HEK293T (cell line): ENCODE results near the gene FEZF1.

Source experiments
- CTCF ChIA-PET: fragments of 350-600 bp; formaldehyde crosslinking; extraction: SDS; loops from one replicate; lab custom pipeline; 2021; ENCODE audit warnings: antibody characterized with exemption, inconsistent platforms; lab: Yijun Ruan, JAX
- POLR2A ChIA-PET: fragments of 350-600 bp; formaldehyde crosslinking; extraction: SDS; loops from one replicate; lab custom pipeline; 2020; ENCODE audit warnings: antibody characterized with exemption, inconsistent platforms; lab: Yijun Ruan, JAX
- DNase-seq: peaks from one replicate; pipeline ENCODE4 v3.0.0; 2012; ENCODE audit warnings: mixed read lengths; ENCODE audit errors: extremely low spot score
- ARNT ChIP-seq: fragments of 450-650 bp; IDR thresholded peaks from 2 replicates; pipeline ENCODE4 v1.6.1; 2017; ENCODE audit warnings: mild to moderate bottlenecking
- BHLHE40 ChIP-seq: fragments of 450-650 bp; IDR thresholded peaks from 2 replicates; pipeline ENCODE4 v1.6.1; 2016; ENCODE audit warnings: mild to moderate bottlenecking, moderate library complexity, borderline replicate concordance
- CTBP1 ChIP-seq: fragments of 450-650 bp; IDR thresholded peaks from 2 replicates; pipeline ENCODE4 v1.6.1; 2016; ENCODE audit warnings: borderline replicate concordance
- ELF4 ChIP-seq: fragments of 450-650 bp; IDR thresholded peaks from 2 replicates; pipeline ENCODE4 v1.6.1; 2017; ENCODE audit warnings: antibody characterized with exemption
- FOXA1 ChIP-seq: fragments of 450-650 bp; IDR thresholded peaks from 2 replicates; pipeline ENCODE4 v1.6.1; 2016; ENCODE audit warnings: mild to moderate bottlenecking
- FOXK2 ChIP-seq: fragments of 450-650 bp; IDR thresholded peaks from 2 replicates; pipeline ENCODE4 v1.6.1; 2016; ENCODE audit warnings: mild to moderate bottlenecking
- FOXM1 ChIP-seq: fragments of 450-650 bp; IDR thresholded peaks from 2 replicates; pipeline ENCODE4 v1.6.1; 2017; ENCODE audit warnings: mild to moderate bottlenecking, borderline replicate concordance
- HDGF ChIP-seq: fragments of 450-650 bp; IDR thresholded peaks from 2 replicates; pipeline ENCODE4 v1.6.1; 2017; ENCODE audit warnings: antibody characterized with exemption, borderline replicate concordance
- L3MBTL2 ChIP-seq: fragments of 450-650 bp; conservative IDR thresholded peaks from 2 replicates; pipeline ENCODE4 v1.6.1; 2016; ENCODE audit warnings: mild to moderate bottlenecking
- LEF1 ChIP-seq: fragments of 450-650 bp; IDR thresholded peaks from 2 replicates; pipeline ENCODE4 v1.6.1; 2017; ENCODE audit warnings: mild to moderate bottlenecking, borderline replicate concordance
- NFRKB ChIP-seq: fragments of 450-650 bp; IDR thresholded peaks from 2 replicates; pipeline ENCODE4 v1.6.1; 2016; ENCODE audit warnings: mild to moderate bottlenecking, moderate library complexity
- SP1 ChIP-seq: fragments of 450-650 bp; IDR thresholded peaks from 2 replicates; pipeline ENCODE4 v1.6.1; 2017
- SUZ12 ChIP-seq: fragments of 450-650 bp; IDR thresholded peaks from 2 replicates; pipeline ENCODE4 v1.6.1; 2016; ENCODE audit warnings: mild to moderate bottlenecking
- TARDBP ChIP-seq: fragments of 450-650 bp; IDR thresholded peaks from 2 replicates; pipeline ENCODE4 v1.6.1; 2016
- ZNF384 ChIP-seq: fragments of 450-650 bp; IDR thresholded peaks from 2 replicates; pipeline ENCODE4 v1.6.1; 2016
- TF ChIP-seq, protein P1 (sequence below): fragments of 450-650 bp; IDR thresholded peaks from 2 replicates; pipeline ENCODE4 v1.6.1; 2016

The FEZF1 gene

DNA sequence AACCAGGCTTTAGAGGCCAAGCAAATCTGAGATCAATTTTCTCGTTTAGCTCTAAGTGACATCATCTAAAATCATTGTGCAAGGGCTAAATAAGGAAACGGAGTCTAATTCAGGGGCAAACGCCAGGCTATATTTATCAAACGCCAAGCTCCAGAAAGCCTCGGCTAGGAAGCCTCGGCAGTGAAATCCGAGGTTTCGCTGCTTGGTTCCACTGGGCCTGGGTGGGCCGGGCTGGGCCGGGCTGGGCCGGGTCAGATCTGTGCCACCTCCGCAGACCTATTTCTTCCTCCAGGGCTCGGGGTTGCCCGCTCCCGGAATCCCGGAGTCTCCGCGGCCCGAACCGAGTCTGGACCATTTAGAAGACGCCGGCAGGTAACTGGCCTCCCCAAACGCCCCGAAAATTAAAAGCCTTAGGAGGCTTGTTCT lies 459 bp upstream of the FEZF1 start:
- TF ChIP-seq ELF4 = no peak
- no peak for TF ChIP-seq ZNF384
- no peak for TF ChIP-seq SP1
- TF ChIP-seq SUZ12 = no peak
- TF ChIP-seq, protein P1, sequence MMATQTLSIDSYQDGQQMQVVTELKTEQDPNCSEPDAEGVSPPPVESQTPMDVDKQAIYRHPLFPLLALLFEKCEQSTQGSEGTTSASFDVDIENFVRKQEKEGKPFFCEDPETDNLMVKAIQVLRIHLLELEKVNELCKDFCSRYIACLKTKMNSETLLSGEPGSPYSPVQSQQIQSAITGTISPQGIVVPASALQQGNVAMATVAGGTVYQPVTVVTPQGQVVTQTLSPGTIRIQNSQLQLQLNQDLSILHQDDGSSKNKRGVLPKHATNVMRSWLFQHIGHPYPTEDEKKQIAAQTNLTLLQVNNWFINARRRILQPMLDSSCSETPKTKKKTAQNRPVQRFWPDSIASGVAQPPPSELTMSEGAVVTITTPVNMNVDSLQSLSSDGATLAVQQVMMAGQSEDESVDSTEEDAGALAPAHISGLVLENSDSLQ = no peak
- no peak for TF ChIP-seq FOXA1
- TF ChIP-seq L3MBTL2 = no peak
- TF ChIP-seq CTBP1 = no peak
- TF ChIP-seq NFRKB = no peak
- TF ChIP-seq FOXK2 = no peak
- no peak for TF ChIP-seq ARNT
- TF ChIP-seq TARDBP = no peak
- no peak for TF ChIP-seq BHLHE40
- no peak for TF ChIP-seq FOXM1
- no peak for TF ChIP-seq HDGF
- TF ChIP-seq LEF1 = no peak
- POLR2A ChIA-PET = no interaction called here
- CTCF ChIA-PET = no interaction called here
- no peak for DNase-seq

DNA sequence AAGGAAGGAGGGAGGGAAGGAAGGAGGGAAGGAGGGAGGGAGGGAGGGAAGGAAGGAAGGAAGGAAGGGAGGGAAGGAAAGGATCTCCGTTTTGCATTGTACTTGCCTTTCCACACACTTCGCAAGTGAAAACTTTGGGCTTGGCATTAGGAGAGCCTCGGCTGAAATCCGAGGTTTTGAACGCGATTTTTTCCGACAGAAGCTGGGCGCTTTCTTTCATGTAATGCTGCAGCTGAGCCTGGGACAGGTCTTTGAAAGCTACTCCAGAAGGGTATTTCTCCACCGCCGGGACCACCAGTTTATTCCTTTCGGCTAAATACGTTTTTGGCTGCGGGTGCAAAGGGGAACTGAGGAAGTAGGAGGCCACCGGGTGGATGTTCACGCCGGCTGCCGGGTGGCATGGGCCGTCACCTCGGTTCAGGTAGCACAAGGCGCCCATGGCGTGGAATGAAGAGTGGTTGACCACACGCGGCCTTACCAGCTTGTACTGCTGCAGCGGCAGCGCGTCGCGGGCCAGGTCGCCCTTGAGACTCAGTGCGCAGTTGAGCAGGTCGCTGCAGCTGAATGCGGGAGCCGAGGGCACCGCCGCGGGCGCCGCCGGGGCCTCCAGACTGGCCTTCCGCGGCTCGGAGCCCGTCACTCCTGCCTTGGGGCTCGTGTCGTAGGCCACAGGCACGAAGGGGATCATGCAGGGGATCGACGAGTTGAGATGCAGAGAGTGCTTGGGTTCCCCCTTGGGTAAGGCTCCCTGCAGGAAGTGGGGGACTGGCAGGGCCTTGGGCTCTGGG lies 825 bp downstream of the FEZF1 start:
- TF ChIP-seq FOXK2 (no peak), FOXM1 (no peak), SP1 (no peak)
- ChIA-PET POLR2A (no interaction called here), CTCF (no interaction called here)
- DNase-seq = no peak

DNA sequence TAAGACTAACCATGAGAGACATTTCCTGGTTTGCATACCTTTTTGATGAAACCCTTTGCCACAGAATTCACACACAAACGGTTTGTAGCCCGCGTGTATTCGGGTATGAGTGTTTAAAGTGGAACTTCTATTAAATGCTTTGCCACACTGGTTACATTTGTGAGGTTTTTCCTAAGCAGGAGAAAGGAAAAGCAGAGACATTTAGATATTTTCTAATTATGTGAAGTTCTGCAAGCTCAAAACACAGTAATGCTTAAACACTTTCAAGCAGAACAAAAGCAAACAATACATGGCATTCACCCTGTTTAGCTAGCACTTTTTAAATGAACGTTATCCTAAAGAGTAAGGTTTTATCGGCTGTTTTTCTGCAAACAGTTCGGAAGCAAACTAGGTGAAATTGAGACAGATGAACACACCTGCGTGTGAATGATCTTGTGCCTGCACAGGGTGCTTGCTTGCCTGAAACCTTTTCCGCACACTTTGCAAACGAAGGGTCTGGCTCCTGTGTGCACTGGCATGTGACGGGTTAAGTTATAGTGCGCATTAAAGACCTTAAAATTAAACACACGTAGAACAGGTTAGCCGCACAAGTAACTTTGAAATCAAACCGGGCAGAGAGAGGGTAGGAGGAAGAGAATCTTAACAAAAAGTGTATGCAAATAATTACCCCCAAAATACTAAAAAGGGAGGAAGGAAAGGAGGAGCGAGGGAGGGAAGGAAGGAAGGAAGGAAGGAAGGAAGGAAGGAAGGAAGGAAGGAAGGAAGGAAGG lies 1.6 kb downstream of the FEZF1 start:
- ChIA-PET POLR2A (no interaction called here), CTCF (no interaction called here)
- TF ChIP-seq L3MBTL2 (no peak), ARNT (no peak), FOXA1 (no peak), FOXK2 (no peak), TARDBP (no peak), CTBP1 (no peak)
- TF ChIP-seq, protein P1 = no peak
- DNase-seq = no peak

DNA sequence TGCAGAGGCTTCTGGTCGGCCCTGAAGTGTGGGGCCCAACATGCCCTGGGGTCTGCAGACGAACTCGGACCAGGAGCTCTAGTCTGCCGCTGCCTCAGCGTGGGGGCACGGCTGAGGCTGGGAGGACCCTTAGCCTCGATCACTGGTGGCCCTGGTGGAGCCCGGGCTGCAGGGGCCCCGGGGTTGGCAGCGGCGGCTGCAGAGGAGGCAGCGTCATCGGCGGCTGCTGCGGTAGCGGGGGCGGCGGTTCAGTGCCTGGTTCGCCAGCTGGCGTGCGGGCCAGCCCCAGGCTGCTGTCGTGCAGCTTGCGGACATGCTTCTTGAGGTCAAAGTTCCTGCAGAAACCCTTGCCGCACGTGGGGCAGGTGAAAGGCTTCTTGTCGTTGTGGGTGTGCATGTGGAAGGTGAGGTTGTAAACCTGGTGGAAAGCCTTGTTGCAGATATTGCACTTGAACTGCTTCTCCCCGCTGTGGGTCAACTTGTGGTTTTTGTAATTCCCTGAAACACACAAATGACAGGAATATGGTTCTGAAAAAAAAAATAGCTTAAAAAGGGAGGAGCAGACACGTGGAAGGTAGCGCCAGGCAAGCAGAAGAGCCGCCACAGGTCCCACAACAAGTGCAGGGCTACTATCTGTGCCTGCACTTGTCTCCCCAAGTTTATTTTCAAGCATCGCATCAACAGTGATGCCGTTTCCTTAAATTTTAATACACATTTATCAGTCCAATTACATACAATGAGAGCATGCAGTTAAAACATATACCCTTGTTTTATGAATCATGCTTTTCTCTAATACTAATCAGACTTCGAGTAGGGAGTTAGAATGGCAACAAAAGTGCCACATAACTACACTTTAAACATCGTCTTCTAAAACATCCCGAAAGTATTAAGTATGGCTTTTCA lies 2.4 kb downstream of the FEZF1 start:
- POLR2A ChIA-PET = no interaction called here
- CTCF ChIA-PET = no interaction called here
- no peak for DNase-seq
- no peak for TF ChIP-seq LEF1

DNA sequence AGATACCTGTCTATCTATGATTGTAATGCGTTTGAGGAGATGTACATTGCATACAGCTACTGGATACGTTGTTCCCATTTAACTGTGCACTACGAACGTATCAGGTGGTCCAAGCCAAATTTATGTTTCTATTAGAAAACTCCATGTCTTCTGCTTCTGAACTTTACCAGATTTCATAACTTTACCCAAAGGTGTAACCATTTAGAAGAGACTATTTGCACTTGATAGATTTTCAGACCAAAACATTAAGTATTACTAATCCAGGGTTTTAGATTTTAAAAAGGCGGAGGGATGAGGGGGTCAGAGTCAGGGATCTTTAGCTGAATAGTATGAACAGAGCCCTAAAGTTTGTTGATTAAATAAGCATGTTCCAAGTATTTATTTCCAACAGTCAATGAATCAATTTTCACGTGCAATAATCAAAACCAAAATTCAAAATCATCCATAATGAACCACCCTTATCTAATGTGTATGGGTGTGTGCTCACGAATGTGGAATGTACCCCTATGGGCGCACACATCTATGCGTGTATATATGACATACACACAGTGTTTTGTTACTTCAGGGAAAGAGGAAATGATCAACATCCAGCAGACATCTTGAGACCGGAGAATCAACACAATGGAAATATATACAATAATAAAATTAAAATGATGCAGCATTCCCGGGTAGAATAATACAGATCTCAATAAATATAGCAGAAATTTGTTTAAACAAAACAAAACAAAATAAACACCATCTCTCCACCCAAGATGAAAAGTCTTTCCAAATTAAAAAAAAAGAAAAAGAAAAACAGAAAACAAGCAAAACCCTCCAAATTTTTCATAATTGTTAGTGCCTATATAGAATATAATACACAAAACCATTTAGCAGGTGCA lies 3.4 kb downstream of the FEZF1 start:
- ChIA-PET CTCF (no interaction called here), POLR2A (no interaction called here)
- no peak for DNase-seq
- TF ChIP-seq FOXK2 (no peak), L3MBTL2 (no peak), SUZ12 (no peak), ZNF384 (no peak), FOXA1 (no peak), LEF1 (no peak), HDGF (no peak), CTBP1 (no peak), BHLHE40 (no peak), NFRKB (no peak), ELF4 (no peak)
- TF ChIP-seq, protein P1 = no peak
